Activated T-helper 2 cell treated with anti-CD3 and anti-CD28 coated beads, Interferon-gamma antibody, Interleukin-2, Interleukin-4, amounts not matched to agents 10 μg/mL and 5 μg/mL and 100 μg/mL, durations not matched to agents 14 hours and 24 hours and 36 hours (primary cell): Measurements from ENCODE around the gene SOX30. TPM values are rescaled to one million over a fixed set of nuclear protein-coding genes. Genes with fewer than 3 reads are reported as not detected.

Source experiments
- DNase-seq: peaks from one replicate; pipeline ENCODE4 v3.0.0; 2021; ENCODE audit warnings: low spot score
- H3K27ac Mint-ChIP-seq: one replicate; pipeline ENCODE4 v1.8.0; 2021; ENCODE audit warnings: mixed read lengths
- H3K27me3 Mint-ChIP-seq: one replicate; pipeline ENCODE4 v1.8.0; 2021; ENCODE audit warnings: low read depth, mixed read lengths
- H3K36me3 Mint-ChIP-seq: one replicate; pipeline ENCODE4 v1.8.0; 2021; ENCODE audit warnings: low read depth, mixed read lengths
- H3K4me1 Mint-ChIP-seq: one replicate; pipeline ENCODE4 v1.8.0; 2021; ENCODE audit warnings: low read depth, mixed read lengths
- H3K4me3 Mint-ChIP-seq: one replicate; pipeline ENCODE4 v1.8.0; 2021; ENCODE audit warnings: low read depth, mild to moderate bottlenecking, moderate library complexity, mixed read lengths
- H3K9me3 Mint-ChIP-seq: one replicate; pipeline ENCODE4 v1.8.0; 2021; ENCODE audit warnings: mixed read lengths
- intact Hi-C: fragments of 100-400 bp; cut with micrococcal nuclease; formaldehyde crosslinking; loops from one replicate; pipeline ENCODE4 v1.15.1; 2023
- total RNA-seq: library from RNA; stranded (reverse); gene quantifications from 2 replicates; pipeline ENCODE4 v1.2.3, GENCODE V29; 2022

The SOX30 gene
- total RNA-seq, 1 donor from 2014 or later: 0.11 TPM

DNA sequence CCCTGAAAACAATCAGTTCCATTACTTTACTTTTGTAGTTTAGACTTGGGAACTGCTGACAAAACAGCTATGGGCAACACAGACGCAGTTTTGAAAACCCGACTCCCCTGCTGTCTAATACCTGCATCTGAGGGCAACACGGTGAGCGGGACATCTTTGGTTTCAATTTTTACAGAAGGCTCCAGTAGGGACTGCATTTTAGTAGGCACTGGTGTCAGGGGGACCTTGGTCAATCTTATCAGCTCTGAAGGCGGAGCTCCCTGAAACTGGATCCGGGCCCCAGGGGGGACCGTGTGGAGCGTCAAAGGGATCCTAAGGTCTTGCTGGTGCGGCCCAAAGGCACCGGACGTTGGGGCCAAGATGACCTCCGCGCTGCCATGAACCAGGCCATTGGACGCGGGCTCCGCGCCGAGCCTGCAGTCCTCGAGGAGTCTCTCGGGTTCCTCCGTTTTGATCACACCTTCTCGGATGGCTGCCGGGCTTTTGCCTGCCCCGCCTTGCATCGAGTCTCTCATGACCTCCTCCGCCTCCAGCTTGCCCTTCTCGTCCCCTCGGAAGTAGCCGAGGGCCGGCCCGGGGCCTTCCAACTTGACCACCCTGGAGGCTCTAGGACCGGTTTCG lies 1.1 kb downstream of the SOX30 start:
- Mint-ChIP-seq H3K36me3 (peaks cover 17% of the 10 kb centered on the region), H3K27ac (no peak overlapping the region), H3K4me1 (peaks cover 19% of the 10 kb centered on the region), H3K9me3 (peaks cover 31% of the 10 kb centered on the region), H3K4me3 (no peak overlapping the region), H3K27me3 (peaks cover 3% of the 10 kb centered on the region)
- DNase-seq: no peak
- intact Hi-C loops: loop anchor here (5.0 kb wide), 1 partner anchor 39 kb away; no protein-coding TSS in a partner anchor

DNA sequence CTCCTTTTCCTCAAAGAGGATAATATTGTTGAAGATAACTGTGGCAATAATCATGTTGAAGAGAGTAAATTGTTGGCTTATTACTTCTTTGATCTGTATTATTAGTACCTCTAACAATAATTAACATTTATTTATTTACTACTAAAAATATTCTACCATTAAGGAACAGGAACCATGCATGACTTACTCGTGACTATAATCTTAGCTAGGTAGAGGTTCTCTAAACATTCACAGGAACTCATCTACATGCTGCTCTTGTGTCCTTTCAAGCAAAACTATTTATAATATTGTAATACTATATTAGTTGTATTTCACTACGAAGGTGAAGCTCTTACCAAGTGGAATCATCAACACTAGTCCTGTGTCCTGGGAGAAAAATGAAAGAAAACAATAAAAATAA lies 3.1 kb downstream of the SOX30 start:
- Mint-ChIP-seq H3K27me3 (peaks cover 5% of the 10 kb centered on the region), H3K27ac (no peak overlapping the region), H3K4me1 (peaks cover 19% of the 10 kb centered on the region), H3K4me3 (no peak overlapping the region), H3K9me3 (peaks cover 17% of the 10 kb centered on the region), H3K36me3 (peaks cover 17% of the 10 kb centered on the region)
- intact Hi-C loops: no loop called here
- no peak for DNase-seq

DNA sequence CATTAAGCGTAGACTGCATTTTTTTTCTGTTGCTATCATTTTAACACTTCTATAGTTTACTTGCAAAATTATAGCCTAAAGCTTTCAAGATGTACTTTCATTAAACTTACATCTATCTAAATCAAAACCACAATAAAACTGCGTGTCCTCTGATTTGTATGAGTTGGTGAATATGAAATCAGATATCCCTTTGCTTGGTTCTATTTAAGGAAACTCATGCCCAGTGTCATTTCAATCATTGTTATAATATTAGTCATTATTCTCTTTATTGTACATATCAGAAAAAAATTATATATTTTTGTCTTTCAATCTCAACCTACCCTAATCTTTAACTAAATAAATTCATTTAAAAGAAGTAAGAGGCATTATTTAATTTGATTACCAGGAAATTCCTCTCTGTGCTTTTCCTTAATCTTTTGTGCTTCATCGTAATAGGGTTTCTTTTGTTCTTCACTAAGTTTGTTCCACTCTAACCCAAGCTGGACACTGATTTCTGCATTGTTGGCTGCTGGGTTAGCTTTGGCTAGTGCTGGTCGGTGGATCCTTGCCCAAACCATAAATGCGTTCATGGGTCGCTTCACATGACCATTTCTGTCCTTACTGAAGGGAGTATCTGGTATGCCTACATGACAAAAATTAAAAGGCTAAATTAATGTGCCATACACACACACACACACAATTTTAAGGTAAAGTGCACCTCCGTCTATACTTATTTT lies 3.8 kb downstream of the SOX30 start:
- Mint-ChIP-seq H3K4me3 (no peak overlapping the region), H3K4me1 (peaks cover 17% of the 10 kb centered on the region), H3K36me3 (peaks cover 14% of the 10 kb centered on the region), H3K9me3 (peaks cover 13% of the 10 kb centered on the region), H3K27ac (no peak overlapping the region), H3K27me3 (peaks cover 5% of the 10 kb centered on the region)
- intact Hi-C loops: no loop called here
- no peak for DNase-seq

DNA sequence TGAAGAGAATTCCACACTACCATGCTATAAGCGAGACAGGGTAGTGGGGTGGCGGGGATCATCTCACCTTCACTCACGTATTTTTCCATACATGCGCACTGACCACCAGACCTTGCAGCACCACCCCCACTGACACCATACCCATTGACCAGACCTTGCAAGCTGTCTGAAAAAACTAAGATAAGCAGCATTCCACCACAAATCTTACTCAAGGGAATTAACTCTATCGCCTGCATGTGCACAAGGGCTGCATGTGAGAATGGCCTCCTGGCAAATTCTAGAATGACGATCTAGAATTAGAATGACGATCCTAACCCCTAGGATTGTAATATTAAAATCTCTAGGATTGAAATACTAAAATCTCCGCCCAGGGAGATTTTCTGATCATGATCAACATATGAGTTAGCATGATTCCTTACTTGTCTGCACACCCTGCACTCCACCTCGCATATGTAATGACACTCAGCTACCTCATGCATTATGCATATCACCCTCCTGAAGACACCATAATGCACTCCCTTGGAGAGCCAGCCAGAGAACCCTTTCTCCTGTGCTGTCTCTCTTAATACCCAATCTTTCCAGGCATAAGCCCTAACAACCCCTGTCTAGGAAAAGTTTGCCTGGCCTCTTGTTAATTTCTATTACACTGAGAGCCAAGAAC lies 11.7 kb downstream of the SOX30 start:
- Mint-ChIP-seq H3K9me3 (no peaks in the 10 kb centered on the region), H3K4me1 (no peaks in the 10 kb centered on the region), H3K4me3 (no peak overlapping the region), H3K27ac (no peak overlapping the region), H3K27me3 (peaks cover 3% of the 10 kb centered on the region), H3K36me3 (no peaks in the 10 kb centered on the region)
- intact Hi-C loops: no loop called here
- no peak for DNase-seq

DNA sequence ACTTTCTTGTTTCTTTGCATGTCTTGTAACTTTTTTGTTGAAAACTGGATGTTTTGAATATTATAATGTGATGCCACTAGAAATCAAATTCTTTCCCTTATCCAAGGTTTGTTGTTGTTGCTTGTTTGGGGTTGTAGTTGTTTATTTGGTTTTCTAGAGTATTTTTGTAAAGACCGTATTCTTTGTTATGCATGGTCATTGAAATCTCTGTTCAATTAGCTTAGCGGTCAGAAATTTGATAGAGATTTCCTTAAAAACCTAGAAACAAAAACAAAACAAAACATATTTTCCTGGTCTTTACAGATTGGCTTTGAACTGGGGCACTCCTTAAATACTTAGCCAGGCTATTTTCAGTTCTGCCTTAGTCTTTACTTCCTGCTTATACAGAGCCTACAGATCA lies 21.9 kb downstream of the SOX30 start:
- H3K4me1 Mint-ChIP-seq: no peaks in the 10 kb centered on the region

DNA sequence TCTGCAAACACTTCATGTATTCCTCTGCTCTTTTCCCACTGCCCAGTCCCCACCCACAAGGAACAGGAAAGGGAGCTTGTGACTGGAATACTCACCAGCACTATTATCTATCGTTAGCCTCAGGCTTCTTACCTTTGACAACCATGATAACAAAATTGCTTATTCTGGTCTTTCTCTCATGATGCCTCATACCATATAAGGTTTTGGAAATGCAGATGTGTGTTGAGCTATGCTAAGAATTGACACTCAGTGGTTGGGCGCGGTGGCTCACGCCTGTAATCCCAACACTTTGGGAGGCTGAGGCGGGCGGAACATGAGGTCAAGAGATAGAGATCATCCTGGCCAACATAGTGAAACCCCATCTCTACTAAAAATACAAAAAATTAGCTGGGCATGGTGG lies 25.4 kb downstream of the SOX30 start:
- peaks cover 10% of the 10 kb centered on the region for H3K36me3 Mint-ChIP-seq
- no peak for DNase-seq
- no peak overlapping the region for H3K4me3 Mint-ChIP-seq
- intact Hi-C loops: no loop called here
- no peak overlapping the region for H3K27ac Mint-ChIP-seq
- peaks cover 5% of the 10 kb centered on the region for H3K27me3 Mint-ChIP-seq
- H3K4me1 Mint-ChIP-seq: peaks cover 10% of the 10 kb centered on the region
- peaks cover 22% of the 10 kb centered on the region for H3K9me3 Mint-ChIP-seq

More for the DNA sequence above, 21.9 kb downstream of the SOX30 start:
- Mint-ChIP-seq H3K4me3 (no peak overlapping the region), H3K9me3 (peaks cover 15% of the 10 kb centered on the region), H3K27me3 (peaks cover 2% of the 10 kb centered on the region), H3K27ac (no peak overlapping the region), H3K36me3 (peaks cover 4% of the 10 kb centered on the region)
- no peak for DNase-seq
- intact Hi-C loops: no loop called here

DNA sequence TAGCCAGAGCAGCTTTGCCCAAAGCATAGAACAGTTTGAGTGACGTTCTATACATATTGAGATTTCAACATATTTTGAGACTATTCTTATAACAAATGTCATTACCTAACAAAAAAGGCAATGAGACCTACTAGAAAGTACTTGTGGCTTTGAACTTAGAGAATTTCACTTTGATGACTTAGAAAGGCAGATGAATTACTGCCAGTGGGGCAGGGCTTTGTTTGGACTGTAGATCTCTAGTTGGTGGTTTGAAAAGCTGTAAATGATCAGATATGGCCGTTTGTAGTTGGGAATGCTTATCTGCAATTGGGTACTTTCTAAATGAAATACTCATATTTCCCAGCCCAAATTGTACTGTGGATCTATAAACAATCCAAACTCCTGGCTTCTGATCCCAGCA lies 28.1 kb downstream of the SOX30 start:
- Mint-ChIP-seq H3K27ac (no peak overlapping the region), H3K36me3 (peaks cover 15% of the 10 kb centered on the region), H3K4me1 (peaks cover 10% of the 10 kb centered on the region)

DNA sequence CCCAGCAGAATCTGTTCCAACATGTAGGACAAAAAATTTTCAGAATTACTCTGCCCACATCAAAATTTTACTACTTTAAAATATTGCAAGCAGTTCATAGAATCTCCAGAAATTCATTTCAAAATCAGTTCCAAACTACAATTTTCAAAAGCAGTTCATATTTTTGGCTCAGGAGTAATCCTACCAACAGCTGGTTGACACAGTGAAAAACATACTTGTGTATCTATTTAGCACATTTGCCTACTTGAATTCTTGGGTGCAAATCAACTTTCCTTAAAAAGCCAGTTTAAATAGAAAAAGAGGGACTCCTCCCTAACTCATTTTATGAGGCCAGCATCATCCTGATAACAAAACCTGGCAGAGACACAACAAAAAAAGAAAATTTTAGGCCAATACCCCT lies 31.5 kb downstream of the SOX30 start:
- H3K4me1 Mint-ChIP-seq: peaks cover 12% of the 10 kb centered on the region
- no peak overlapping the region for H3K4me3 Mint-ChIP-seq
- peaks cover 3% of the 10 kb centered on the region for H3K27me3 Mint-ChIP-seq
- intact Hi-C loops: no loop called here
- DNase-seq: no peak
- H3K36me3 Mint-ChIP-seq: peaks cover 15% of the 10 kb centered on the region
- no peak overlapping the region for H3K27ac Mint-ChIP-seq
- H3K9me3 Mint-ChIP-seq: peaks cover 11% of the 10 kb centered on the region

More for the DNA sequence above, 28.1 kb downstream of the SOX30 start:
- Mint-ChIP-seq H3K4me3 (no peak overlapping the region), H3K27me3 (peaks cover 3% of the 10 kb centered on the region), H3K9me3 (peaks cover 8% of the 10 kb centered on the region)
- intact Hi-C loops: no loop called here
- DNase-seq: no peak

DNA sequence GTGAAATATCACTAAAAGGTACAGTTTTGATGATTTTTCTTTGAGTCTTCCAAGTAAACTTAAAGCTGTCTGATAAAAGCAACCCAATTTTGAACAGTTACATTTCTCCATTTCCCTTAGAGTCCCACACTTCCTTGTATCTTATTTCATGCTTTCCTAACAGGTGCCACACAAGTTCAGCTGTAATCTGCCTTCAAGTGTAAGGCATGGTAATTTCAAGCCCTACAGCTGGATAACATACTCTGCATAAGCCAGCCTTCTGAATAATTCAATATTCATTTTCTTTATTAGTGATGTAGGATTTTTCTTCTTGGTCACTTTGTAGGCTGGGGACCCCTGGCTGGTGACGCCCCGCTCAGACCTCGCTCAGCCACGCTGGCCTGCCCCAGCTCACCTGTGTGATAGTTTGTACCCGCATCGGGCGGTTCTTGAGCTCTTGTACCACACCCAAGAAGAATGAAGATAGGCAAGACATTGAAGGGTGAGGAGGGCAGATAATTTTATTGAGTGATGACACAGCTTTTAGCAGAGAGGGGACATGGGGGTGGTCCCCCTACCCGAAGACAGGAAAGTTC lies 34.0 kb downstream of the SOX30 start:
- H3K4me3 Mint-ChIP-seq: no peak overlapping the region
- DNase-seq: no peak
- intact Hi-C loops: no loop called here
- no peak overlapping the region for H3K27ac Mint-ChIP-seq
- H3K27me3 Mint-ChIP-seq: no peaks in the 10 kb centered on the region
- H3K9me3 Mint-ChIP-seq: peaks cover 11% of the 10 kb centered on the region
- peaks cover 11% of the 10 kb centered on the region for H3K4me1 Mint-ChIP-seq
- H3K36me3 Mint-ChIP-seq: peaks cover 20% of the 10 kb centered on the region

DNA sequence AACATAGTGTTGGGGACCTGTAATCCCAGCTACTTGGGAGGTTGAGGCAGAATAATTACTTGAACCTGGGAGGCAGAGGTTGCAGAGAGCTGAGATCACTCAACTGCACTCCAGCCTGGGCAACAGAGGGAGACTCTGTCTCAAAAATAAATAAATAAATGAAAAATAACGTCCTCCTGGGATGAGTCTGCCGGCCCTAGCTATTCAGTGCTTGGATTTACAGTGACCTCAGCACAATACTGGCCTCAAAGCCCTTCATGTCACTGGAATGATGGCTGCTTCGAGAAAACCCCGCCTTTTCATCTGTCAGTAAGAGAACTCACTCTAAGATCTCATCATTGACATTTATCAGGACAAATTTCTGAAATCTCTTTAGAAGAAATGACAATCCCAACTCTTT lies 35.5 kb downstream of the SOX30 start:
- Mint-ChIP-seq H3K9me3 (peaks cover 3% of the 10 kb centered on the region), H3K4me3 (no peak overlapping the region), H3K27ac (no peak overlapping the region), H3K4me1 (peaks cover 22% of the 10 kb centered on the region), H3K27me3 (no peaks in the 10 kb centered on the region), H3K36me3 (peaks cover 14% of the 10 kb centered on the region)
- intact Hi-C loops: no loop called here
- no peak for DNase-seq

DNA sequence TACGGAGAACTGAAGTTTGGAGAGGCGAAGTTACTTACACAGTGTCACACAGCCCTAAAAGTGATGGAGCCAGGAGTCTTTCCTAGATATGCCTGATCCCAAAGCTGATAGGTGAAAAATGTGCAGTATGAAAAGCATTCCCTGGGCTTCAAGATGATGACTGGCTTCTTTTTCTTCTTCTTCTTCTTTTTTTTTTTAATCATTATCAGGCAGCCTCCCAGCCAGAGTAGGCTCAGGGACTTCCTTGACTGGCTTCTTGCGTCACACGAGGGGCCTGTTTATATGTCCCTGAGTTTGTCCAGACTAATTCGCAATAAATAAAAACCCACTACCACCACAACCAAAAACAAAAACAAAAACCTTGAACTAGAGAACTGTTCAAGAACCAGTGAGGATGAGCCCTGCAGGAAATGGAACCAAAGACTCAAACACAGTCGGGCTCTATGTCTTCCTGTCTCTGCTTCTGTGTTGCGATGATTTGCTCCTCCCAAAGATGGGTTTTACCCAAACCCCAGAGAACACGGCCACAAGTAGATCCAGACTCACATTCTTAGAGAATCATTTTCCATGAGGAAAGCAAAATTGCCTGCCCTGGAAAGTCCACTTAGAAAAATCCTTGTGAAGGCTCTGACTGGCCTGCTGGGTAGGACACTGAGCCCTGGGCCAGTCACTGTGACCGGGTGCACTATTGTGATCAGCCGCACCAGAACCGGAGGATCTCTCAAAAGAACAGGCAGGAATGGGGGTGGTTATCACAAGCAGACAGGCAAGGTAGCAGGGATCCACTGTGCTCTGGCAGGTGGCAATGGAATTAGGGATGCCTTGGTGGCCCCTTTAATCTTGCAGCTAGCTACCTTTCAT lies 38.6 kb downstream of the SOX30 start:
- no peak for DNase-seq
- Mint-ChIP-seq H3K27me3 (no peaks in the 10 kb centered on the region), H3K4me3 (peak overlapping the region; percentile 49), H3K4me1 (peaks cover 41% of the 10 kb centered on the region), H3K27ac (peak overlapping the region; percentile 83), H3K36me3 (peaks cover 5% of the 10 kb centered on the region), H3K9me3 (peaks cover 2% of the 10 kb centered on the region)
- intact Hi-C loops: loop anchor here (5.0 kb wide), 1 partner anchor 39 kb away; the partner anchor contains the start of gene SOX30

DNA sequence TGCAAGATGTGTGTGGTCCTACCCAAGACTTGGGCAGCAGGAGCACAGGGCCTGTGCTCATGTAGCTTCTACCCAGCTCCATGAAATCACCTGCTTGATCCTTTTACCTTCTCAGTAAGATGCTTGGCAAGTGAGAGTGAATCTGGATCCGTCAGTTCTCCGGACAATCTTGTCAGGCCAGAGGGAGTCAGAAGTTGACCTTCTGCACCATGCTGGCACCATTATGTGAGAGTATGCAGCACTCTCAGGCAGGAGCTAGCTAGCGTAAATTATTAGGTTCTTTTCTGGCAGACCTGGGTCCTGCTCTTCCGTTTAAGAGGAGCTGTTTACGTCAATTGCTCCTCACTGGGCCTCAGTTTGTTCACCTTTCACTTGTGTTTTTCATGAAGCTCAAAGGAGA lies 39.7 kb downstream of the SOX30 start:
- Mint-ChIP-seq H3K9me3 (no peaks in the 10 kb centered on the region), H3K4me3 (no peak overlapping the region), H3K4me1 (peaks cover 47% of the 10 kb centered on the region), H3K27me3 (no peaks in the 10 kb centered on the region), H3K27ac (no peak overlapping the region), H3K36me3 (peaks cover 5% of the 10 kb centered on the region)
- DNase-seq: no peak
- intact Hi-C loops: loop anchor here (5.0 kb wide), 1 partner anchor 40 kb away; the partner anchor contains the start of gene SOX30
